HEK293T (cell line): ENCODE results near the gene NUCB2.

Source experiments
- ARNT ChIP-seq: fragments of 450-650 bp; IDR thresholded peaks from 2 replicates; pipeline ENCODE4 v1.6.1; 2017; ENCODE audit warnings: mild to moderate bottlenecking
- BHLHE40 ChIP-seq: fragments of 450-650 bp; IDR thresholded peaks from 2 replicates; pipeline ENCODE4 v1.6.1; 2016; ENCODE audit warnings: mild to moderate bottlenecking, moderate library complexity, borderline replicate concordance
- ELF4 ChIP-seq: fragments of 450-650 bp; IDR thresholded peaks from 2 replicates; pipeline ENCODE4 v1.6.1; 2017; ENCODE audit warnings: antibody characterized with exemption
- HDGF ChIP-seq: fragments of 450-650 bp; IDR thresholded peaks from 2 replicates; pipeline ENCODE4 v1.6.1; 2017; ENCODE audit warnings: antibody characterized with exemption, borderline replicate concordance
- LEF1 ChIP-seq: fragments of 450-650 bp; IDR thresholded peaks from 2 replicates; pipeline ENCODE4 v1.6.1; 2017; ENCODE audit warnings: mild to moderate bottlenecking, borderline replicate concordance
- NFRKB ChIP-seq: fragments of 450-650 bp; IDR thresholded peaks from 2 replicates; pipeline ENCODE4 v1.6.1; 2016; ENCODE audit warnings: mild to moderate bottlenecking, moderate library complexity
- SP1 ChIP-seq: fragments of 450-650 bp; IDR thresholded peaks from 2 replicates; pipeline ENCODE4 v1.6.1; 2017
- SUZ12 ChIP-seq: fragments of 450-650 bp; IDR thresholded peaks from 2 replicates; pipeline ENCODE4 v1.6.1; 2016; ENCODE audit warnings: mild to moderate bottlenecking
- TARDBP ChIP-seq: fragments of 450-650 bp; IDR thresholded peaks from 2 replicates; pipeline ENCODE4 v1.6.1; 2016
- TF ChIP-seq, protein P1 (sequence below): fragments of 450-650 bp; IDR thresholded peaks from 2 replicates; pipeline ENCODE4 v1.6.1; 2016

DNA sequence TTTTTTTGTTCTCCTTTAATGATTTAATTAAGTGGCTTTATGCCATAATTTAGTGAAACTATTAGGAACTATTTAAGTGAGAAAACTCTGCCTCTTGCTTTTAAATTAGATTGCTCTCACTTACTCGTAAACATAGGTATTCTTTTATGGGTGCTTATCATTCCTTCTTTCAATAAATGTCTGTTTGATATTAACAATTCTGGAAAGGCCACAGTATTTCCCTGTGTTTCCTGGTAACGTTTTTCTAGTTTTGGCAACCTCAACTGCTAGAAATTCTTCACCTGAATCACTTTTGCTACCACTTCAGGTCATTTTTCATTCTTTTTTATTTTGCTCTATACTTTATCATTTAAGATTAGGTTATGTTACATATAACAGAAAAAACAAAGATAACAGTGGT lies 55.1 kb downstream of the NUCB2 start:
- TF ChIP-seq ELF4 (no peak), SP1 (no peak), NFRKB (no peak), BHLHE40 (no peak), SUZ12 (no peak), LEF1 (no peak), TARDBP (no peak), ARNT (no peak), HDGF (no peak)
- TF ChIP-seq, protein P1, sequence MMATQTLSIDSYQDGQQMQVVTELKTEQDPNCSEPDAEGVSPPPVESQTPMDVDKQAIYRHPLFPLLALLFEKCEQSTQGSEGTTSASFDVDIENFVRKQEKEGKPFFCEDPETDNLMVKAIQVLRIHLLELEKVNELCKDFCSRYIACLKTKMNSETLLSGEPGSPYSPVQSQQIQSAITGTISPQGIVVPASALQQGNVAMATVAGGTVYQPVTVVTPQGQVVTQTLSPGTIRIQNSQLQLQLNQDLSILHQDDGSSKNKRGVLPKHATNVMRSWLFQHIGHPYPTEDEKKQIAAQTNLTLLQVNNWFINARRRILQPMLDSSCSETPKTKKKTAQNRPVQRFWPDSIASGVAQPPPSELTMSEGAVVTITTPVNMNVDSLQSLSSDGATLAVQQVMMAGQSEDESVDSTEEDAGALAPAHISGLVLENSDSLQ: no peak
